Fibroblast of the conjunctiva (primary cell): ENCODE results near the gene CEP250.
"Not testable (repeated sequence)": the region's sequence is repeated elsewhere in the genome, so short reads cannot be mapped to it uniquely, and the experiment has no call there.

ENCODE experiments used
- DNase-seq: peaks from one replicate; pipeline ENCODE4 v3.0.0-alpha.2; 2010; ENCODE audit warnings: low read depth

Gene CEP250, protein sequence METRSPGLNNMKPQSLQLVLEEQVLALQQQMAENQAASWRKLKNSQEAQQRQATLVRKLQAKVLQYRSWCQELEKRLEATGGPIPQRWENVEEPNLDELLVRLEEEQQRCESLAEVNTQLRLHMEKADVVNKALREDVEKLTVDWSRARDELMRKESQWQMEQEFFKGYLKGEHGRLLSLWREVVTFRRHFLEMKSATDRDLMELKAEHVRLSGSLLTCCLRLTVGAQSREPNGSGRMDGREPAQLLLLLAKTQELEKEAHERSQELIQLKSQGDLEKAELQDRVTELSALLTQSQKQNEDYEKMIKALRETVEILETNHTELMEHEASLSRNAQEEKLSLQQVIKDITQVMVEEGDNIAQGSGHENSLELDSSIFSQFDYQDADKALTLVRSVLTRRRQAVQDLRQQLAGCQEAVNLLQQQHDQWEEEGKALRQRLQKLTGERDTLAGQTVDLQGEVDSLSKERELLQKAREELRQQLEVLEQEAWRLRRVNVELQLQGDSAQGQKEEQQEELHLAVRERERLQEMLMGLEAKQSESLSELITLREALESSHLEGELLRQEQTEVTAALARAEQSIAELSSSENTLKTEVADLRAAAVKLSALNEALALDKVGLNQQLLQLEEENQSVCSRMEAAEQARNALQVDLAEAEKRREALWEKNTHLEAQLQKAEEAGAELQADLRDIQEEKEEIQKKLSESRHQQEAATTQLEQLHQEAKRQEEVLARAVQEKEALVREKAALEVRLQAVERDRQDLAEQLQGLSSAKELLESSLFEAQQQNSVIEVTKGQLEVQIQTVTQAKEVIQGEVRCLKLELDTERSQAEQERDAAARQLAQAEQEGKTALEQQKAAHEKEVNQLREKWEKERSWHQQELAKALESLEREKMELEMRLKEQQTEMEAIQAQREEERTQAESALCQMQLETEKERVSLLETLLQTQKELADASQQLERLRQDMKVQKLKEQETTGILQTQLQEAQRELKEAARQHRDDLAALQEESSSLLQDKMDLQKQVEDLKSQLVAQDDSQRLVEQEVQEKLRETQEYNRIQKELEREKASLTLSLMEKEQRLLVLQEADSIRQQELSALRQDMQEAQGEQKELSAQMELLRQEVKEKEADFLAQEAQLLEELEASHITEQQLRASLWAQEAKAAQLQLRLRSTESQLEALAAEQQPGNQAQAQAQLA (N-terminal part only)

DNA sequence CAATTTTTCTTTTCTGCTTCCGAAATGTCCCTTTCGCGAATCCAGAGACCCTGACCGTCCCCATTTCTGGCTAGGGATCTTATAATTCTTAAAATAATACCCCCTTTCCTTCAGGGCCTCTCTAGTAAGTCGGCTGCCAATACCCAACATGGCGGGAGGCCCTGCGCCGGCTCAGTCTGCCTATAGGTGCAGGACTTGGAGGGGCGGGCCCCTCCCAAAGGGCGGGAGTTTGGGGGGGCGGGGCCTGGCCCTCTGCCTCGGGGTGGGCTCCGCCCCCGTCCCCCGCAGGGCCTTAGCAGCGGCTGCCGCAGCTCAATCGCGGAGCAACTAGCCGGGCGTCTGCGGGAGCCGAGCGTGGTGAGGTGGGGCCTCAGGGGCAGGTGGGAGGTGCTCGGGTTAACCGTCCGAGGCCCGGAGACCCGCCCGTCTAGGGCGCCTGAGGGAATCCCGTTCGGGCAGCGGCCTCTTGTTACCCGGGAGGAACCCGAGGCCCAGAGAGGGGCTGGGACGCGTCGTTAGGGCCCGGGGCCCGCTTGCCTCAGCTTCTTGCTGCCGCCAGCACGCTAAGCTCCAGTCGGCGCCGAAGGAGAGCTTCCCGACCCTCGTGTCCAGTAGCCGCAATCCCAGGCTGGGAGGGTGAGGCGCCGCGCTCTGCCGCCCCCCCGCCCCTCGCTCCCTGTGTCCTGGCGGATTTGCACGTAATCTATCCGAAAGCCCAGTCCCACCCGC, at the start of gene CEP250:
Gene CEP250 (plus strand): TSS at position 718 of the 729 bp plus-strand sequence. CDS start 6,770 bp downstream, outside the sequence.
- DNase-seq: peak; percentile 92

DNA sequence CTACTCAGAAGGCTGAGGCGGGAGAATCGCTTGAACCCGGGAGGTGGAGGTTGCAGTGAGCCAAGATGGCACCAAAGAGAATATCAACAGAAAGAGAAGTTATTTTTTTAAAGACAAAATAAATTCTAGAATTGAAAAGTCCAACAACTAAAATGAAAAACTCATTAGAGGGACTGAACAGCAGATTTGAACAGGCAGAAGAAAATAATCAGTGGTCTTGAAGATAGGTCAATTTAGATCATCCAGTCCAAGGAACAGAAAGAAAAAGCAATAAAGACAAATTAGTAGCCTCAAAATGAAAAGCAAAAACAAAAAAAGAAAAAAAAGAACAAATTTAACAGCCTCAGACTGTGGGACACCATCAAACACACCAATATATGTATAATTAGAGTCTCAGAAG, 49.6 kb upstream of the CEP250 start:
- DNase-seq: no peak

DNA sequence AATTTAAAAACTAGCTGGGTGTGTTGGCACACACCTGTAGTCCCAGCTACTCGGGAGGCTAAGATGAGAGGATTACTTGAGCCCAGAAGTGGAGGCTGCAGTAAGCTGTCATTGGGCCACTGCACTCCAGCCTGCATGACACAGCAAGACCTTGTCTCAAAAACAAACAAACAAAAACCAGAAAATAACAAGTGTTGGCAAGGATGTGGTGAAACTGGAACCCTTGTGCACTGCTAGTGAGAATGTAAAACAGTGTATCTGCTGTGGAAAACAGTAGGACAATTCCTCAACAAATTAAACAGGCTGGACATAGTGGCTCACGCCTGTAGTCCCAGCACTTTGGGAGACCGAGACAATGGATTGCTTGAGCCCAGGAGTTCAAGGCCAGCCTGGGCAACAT, 47.1 kb upstream of the CEP250 start:
- DNase-seq: no peak

DNA sequence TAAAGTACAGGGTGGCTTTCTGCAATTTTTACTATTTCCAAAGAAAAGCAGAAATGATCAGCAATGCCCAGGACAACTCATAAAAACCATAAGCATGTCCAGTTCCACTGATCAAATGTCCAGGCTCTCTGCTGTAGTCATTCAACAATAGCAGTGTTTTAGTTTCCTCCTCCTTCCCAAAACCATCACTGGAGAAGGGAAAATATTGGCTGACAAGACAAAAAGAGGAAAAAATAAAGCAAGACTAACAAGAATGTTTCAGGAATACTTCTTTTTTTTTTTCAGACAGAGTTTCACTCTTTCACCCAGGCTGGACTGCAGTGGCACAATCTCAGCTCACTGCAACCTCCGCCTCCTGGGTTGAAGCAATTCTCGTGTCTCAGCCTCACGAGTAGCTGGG, 45.9 kb upstream of the CEP250 start:
- DNase-seq: no peak

DNA sequence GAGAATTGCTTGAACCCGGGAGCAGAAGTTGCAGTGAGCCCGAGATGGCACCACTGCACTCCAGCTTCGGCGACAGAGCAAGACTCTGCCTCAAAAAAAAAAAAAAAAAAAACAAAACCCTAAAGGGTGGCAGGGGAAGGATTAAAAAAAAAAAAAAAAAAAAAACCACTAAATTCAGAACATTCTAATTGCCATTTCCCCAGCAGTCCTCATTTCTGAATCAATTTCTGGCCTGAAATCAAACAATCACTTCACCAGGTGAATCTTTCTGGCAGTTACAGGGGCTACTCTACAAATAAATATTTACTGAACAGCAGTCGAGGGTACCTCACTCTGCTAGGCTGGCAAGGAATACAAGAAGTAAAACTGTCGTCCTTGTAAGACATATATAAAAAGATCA, 44.8 kb upstream of the CEP250 start:
- no peak for DNase-seq

DNA sequence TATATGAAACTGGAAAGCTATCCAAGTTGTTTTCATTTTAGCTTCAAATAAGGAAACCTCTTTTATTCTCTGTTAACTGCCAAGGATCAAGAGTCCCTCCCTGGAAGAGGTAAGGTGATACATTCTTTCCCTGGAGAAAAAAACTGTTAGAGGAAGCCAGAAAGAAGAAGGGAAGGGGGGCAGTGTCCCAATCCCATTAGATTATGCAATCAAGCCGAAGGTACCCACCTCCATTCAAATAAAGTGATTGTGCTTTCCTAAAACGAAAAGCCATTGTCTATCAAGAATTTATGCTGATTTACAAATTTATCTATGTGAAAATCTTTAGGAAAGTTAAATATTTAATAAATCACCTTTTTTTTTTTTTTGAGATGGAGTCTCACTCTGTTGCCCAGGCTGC, 34.1 kb upstream of the CEP250 start:
- no peak for DNase-seq

DNA sequence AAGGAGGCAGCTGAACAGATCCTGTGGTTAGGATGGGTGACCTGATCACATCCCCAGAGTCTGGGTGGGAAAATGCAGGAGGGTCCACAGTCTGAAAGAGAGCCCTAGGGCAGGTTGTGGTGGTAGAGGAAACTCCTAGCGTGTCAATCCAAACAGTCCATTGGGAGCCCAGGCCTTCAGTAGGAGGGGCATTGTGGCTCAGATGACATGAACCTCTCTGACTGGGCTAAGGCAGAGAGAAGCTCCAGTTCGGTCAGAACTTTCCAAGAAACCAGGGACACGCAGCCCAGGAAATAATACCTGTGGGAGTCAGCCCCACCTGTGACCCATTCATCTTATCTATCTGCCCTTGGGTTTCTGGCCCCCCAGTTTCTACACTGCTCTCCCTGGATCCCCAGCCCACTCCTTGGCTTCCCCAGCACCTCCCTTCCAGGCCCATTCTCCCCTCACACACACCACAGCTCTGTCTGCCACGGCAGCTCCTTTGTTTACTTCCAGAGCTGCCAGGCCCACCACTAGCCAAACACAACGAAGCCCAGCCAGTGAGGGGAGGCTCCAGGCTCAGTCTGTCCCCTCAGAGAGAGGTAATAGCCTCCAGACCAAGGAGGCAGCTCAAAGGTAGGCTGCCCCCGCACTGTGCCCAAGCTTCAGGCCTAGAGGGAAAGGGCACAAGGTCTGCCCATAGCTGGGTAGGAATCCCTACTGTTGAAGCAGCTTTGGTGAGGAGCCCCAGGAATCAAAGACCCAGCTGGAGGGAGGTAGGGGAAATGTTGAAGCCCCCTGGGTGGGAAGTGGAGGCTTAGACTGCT, 23.6 kb upstream of the CEP250 start:
- DNase-seq: no peak

DNA sequence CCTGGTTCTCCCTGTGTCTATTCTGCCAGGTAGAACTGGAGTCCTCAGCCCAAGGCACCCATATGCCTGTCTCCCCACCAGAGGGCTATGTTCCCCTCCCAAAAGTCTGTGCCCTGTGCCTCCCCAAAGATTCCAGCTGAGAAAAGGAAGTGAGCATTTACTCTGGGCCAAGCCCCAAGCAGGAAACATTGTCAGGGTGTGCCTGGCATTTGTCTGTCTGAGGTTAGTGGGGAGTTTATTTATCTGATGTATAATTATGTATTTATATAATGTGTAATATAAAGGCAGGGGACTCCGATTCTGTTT, 23.0 kb upstream of the CEP250 start:
- no peak for DNase-seq

DNA sequence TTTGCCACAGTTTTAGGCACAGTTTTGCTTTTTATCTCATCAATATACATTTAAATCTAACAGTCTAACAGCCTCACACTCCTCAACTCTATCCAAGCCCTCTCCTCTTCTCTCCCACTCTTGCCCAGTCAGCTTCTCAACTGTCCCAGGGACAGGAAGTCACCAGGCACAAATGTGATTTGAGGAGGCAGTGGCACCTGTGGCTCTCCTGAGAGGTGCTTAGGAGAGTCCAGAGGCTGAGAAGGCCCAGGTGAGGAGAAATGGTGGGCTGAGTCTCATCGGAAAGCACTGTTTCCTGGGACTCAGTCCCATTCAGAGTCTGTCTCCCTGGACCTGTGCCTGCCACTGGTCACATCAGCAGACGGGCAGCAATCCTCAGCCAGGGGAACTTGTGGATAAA, 22.1 kb upstream of the CEP250 start:
- DNase-seq: no peak

DNA sequence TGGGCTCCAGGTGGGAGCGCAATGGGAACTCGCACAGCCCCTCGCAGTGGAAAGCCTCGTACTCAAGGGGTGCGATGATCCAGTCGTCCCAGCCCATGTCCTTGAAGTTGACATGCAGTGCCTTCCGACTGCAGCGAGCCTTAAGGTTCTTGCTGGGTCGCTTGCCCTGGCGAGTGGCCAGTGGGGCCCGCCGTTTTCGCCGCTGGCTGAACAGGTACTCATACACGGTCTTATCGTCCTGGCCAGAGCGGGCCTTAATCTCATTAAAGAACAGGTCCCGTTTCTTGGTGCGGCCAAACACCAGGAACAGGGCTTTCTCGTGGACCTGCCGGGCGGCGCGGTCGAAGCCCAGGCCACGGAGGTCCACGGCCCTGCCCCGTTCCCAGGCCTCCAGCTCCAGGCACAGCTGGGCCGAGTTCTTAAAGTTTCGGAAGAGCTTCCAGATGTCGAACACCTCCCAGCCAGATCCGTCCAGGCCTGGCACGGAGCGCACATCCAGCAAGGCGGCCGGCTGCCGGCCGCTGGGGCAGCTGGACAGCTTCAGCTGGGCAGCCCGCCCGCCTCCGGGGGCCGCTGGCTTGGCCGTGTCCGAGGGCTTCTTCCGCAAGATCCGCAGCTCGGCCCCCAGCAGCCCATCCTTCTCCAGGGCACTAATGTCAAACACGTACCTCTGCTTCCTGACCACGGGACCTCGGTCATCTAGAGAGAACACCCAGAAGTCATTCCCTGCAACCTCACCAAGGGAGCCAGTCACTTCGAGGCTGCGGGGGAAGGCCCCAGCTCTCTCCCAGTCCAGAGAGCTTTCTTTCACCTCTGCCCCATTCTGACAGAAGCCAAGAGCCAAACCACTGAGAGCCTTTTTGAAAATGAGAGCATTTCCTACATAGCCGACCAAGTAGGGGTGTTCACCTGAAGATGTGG, 21.1 kb upstream of the CEP250 start:
- DNase-seq: no peak

DNA sequence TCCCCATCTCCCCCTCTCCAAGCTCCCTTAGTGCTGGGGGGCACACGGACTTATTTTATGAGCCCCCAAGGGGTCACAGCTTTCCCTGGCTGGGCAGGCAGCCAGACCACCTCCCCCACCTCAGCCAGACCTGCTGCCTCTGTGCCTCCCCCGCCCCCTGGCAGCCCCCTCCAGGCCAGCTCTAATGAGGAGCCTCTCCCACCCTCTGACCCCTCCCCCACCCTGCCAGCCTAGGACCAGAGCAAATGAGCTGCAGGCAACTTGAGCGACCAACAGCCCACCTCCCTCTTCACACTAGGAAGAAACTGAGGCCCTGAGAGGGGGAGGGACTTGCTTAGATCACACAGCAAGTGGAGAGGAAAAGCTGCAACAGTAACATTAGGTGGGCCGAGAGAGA, 19.2 kb upstream of the CEP250 start:
- DNase-seq: no peak

DNA sequence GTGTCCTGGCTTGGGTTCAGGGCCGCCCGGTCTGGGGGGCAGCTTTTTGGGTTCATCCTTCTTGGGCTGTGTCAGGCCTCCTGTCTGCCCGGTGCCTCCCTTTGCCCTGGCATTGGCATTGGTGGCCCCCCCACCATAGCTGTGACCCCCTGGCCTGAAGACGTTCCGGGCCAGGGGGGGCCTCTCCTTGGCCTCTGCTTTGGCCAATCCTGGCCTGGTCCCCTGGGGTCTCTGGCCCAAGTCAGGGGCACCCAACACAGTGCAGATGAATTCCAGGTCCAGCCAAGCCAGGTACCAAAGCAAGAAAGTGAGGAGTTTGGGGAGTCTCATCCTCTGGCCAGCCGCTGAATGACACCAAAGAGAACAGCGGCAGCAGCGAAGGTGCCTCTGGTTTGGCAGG, 17.8 kb upstream of the CEP250 start:
- no peak for DNase-seq

DNA sequence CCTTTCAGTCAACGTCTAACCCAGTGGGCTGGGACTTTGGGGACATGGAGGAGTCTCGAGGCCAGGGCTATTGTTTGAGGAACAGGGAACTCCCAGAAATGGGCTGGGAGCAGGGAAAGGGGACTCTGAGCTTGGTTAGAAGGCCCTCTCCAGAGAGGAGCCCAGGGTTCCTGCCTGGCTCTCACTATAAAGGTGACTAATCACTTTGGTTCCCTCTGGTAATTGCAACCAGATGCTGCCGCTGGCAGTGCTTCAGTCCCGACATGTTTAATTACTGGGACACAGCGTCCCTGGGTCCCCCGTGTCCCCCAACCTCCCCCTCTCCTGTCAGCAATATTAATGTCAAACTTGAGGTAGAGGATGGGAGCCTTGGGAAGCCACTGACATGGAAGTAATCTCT, 12.4 kb upstream of the CEP250 start:
- DNase-seq: peak; percentile 62

DNA sequence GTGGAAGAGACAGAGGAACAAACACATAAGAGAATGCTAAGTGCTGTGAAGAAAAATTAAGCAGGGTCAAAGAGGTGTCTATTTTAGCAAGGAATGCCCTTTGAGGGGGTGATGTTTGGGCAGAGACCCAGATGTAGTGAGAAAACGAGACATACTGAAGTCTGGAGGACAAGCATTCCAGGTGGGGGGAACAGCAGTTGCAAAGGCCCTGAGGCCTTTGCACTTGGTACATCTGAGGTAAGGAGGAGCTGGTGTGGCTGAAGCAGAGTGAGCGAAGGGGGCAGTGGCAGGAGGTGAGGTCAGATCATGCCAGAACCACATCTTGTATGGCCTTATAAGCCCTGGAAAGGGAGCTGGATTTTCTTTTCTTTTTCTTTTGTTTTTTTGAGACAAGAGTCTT, 11.2 kb upstream of the CEP250 start:
- no peak for DNase-seq

DNA sequence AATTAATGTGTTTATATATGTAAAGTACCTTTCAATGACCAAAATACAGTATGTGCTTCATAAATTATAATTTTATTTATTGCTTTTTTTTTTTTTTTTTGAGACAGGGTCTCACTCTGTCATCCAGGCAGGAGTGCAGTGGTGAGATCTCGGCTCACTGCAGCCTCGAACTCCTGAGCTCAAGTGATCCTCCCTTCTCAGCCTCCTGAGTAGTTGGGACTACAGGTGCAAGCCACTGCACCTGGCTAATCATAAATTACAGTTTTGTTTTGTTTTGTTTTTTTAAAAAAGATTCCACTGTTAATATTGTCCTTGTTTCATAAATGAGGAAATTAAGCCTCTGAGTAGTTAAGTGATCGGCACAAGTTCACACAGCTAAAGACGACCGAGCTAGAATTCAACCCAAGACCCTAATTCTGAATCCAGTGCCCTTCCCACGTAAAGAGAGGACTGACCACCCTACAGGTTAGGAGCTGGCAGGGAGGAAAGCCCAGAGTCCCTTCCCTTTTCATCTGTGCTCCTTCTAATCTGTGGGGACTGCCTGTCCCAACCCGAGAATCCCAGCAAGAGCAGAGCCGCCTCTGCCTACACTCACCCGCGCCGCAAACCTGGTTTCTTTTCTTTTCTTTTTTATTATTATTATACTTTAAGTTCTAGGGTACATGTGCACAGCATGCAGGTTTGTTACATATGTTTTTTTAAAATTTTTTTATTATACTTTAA, 8.9 kb upstream of the CEP250 start:
- DNase-seq: no peak

DNA sequence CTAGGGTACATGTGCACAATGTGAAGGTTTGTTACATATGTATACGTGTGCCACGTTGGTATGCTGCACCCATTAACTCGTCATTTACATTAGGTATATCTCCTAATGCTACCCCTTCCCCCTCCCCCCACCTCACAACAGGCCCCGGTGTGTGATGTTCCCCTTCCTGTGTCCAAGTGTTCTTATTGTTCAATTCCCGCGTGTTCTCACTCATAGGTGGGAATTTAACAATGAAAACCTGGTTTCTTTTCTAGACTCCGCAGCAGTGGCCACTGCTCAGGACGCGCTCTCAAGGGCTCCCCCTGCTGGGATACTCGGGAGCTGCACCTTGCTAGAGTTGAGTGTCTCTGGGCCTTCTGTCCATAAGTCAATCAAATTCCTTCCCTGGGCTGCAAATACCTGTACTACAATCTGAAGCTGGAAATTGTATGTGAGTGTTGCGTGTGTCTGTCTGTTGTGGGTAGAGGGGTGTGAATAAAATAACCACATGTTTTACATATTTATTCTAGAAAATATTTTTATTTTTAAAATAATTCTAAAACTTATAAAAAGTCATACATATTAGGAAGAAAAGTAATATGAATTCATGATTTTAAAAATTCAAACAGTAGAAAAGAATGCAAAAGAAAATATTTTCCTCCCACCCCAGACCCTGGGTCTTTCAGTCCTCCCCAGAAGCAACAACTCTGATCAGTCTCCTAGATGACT, 8.2 kb upstream of the CEP250 start:
- DNase-seq: peak; percentile 59

DNA sequence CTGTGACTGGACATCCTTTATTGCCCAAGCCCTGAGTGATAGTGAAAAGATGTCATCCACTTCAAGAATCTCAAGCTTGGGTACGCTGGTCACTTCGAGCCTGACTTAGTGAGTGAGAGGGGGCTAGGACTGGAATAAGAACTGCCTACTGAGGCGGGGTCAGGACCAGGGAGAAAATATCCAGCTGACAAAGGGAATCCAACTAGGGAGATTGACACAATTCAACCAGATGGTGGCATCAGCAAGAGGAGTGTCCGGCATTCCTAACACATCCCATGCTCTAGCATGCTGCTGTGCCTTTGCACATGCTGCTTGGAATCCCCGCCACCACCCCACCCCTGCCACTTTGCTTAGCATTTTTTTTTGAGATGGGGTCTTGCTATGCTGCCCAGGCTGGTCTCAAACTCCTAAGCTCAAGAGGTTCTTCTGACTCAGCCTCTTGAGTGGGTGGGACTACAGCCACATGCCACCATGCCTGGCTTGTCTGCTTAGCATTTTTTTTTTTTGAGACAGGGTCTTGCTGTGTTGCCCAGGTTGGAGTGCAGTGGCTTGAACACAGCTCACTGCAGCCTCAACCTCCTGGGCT, 6.5 kb upstream of the CEP250 start:
- DNase-seq: no peak

DNA sequence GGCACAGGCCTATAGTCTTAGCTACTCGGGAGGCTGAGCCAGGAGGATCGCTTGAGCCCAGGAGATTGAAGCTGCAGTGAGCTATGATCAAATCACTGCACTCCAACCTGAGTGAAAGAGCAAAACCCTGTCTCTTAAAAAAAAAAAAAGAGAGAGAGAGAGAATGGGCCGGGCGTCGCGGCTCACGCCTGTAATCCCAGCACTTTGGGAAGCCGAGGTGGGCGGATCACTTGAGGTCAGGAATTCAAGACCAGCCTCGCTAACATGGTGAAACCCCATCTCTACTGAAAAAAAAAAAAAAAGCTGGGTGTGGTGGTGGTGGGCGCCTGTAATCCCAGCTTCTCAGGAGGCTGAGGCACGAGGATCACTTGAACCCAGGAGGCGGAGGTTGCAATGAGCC, 5.5 kb upstream of the CEP250 start:
- not testable (repeated sequence) for DNase-seq
